ENCODE data around the gene APOC1.
A peak's percentile ranks its signal among the peaks of the same experiment; 100 is the strongest.

The APOC1 gene

DNA sequence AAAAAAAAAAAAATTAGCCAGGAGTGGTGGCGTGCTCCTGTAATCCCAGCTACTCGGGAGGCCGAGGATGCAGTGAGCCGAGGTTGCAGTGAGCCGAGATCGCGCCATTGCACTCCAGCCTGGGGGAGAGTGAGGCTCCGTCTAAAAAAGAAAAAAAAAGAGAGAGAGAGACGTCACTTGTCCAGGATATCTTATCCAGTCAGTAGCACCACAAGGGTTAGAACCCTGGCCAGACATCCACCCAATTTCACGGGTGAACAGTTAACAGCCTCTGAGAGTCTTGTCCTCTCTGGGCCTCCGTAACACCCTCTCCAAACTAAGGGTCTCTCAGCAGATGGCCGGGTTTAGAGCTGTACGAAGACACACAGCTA lies 39.9 kb downstream of the APOC1 start:
- no peak for DNase-seq (ENCODE audit: low read depth)
- H3K4me3 ChIP-seq (ENCODE audit: low read depth, low read length): peak overlapping the region; percentile 80
- TF ChIP-seq, protein P1, sequence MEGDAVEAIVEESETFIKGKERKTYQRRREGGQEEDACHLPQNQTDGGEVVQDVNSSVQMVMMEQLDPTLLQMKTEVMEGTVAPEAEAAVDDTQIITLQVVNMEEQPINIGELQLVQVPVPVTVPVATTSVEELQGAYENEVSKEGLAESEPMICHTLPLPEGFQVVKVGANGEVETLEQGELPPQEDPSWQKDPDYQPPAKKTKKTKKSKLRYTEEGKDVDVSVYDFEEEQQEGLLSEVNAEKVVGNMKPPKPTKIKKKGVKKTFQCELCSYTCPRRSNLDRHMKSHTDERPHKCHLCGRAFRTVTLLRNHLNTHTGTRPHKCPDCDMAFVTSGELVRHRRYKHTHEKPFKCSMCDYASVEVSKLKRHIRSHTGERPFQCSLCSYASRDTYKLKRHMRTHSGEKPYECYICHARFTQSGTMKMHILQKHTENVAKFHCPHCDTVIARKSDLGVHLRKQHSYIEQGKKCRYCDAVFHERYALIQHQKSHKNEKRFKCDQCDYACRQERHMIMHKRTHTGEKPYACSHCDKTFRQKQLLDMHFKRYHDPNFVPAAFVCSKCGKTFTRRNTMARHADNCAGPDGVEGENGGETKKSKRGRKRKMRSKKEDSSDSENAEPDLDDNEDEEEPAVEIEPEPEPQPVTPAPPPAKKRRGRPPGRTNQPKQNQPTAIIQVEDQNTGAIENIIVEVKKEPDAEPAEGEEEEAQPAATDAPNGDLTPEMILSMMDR (IDR thresholded peaks at IDR 0.05; ENCODE audit: control insufficient read depth, extremely low read depth, insufficient read depth): no peak

DNA sequence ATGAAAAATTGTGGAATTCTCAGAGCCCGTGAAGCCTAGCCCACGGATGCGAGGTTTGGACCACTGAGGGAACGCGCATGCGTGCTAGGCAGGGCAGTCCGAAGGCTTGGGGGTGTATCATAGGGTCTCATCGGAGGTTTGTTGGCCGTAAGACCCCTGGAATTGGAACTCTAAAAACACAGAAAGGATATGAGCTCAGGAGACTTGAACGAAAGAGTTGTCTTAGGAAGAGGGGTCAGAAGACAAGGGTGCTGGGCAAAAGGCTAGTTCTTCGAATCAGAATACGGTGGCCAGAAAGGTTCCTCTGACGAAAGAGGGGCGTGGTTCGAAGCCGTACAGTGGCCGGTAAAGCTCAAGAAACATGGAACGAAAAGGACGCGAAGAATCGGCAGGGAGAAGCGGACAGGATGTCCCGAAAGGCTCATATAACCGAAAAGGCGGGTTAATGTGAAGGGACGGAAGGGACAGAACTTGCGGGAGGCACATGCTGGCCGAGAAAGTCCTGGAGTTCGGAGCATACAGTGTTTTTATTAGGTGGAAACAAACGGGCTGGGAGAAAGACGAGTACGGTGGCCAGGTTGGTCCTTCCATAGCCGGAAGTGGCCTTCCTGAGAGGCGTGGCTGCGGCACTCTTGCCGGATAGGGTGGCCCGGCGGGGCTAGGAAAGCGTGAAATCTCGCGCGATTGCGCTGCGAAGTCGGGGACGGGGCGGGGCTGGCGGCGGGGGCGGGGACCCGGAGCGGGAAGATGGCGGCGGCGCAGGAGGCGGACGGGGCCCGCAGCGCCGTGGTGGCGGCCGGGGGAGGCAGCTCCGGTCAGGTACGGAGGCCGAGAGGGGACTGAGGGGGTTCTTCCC lies 40.5 kb downstream of the APOC1 start, which contains the start of gene CLPTM1:
Gene CLPTM1, plus strand, starts transcription at position 732 of the 856 bp plus-strand sequence. Its CDS starts 16 bp downstream, at position 748.
- peak within 1 kb of the TSS; percentile 80 for H3K4me3 ChIP-seq (ENCODE audit: low read depth, low read length)
- TF ChIP-seq, protein P1 (IDR thresholded peaks at IDR 0.05; ENCODE audit: control insufficient read depth, extremely low read depth, insufficient read depth): no peak
- peak; percentile 73 for DNase-seq (ENCODE audit: low read depth)

- no peak for DNase-seq (ENCODE audit: low read depth)
- TF ChIP-seq, protein P1 (IDR thresholded peaks at IDR 0.05; ENCODE audit: control insufficient read depth, extremely low read depth, insufficient read depth): no peak
Measured at GRCh38 chr19:44955505-44956439, 41.4 kb downstream of the APOC1 start.

GRCh38 chr19:44957526-44957925 lies 43.1 kb downstream of the APOC1 start:
- TF ChIP-seq, protein P1 (IDR thresholded peaks at IDR 0.05; ENCODE audit: control insufficient read depth, extremely low read depth, insufficient read depth): no peak
- no peak for DNase-seq (ENCODE audit: low read depth)
- H3K4me3 ChIP-seq (ENCODE audit: low read depth, low read length): no peak overlapping the region

More at GRCh38 chr19:44955505-44956439, 41.4 kb downstream of the APOC1 start:
- H3K4me3 ChIP-seq (ENCODE audit: low read depth, low read length): peak overlapping the region; percentile 80

DNA sequence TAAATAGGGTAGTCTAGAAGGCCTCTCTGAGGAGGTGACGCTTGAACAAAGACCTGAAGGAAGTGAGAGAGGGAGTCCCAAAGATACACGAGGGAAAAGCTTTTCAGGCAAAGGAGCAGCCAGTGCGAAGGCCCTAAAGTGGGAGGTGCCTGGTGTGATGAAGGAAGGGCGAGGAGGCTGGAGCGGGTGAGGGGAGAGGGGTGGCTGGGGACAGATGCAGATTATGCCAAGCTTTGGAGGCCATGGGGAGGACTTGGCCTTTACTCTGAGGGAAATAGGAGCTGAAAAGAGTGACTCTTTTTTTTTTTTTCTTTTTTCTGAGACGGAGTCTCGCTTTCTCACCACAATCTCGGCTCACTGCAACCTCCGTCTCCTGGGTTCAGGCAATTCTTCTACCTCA lies 43.7 kb downstream of the APOC1 start:
- TF ChIP-seq, protein P1 (IDR thresholded peaks at IDR 0.05; ENCODE audit: control insufficient read depth, extremely low read depth, insufficient read depth): no peak
- H3K4me3 ChIP-seq (ENCODE audit: low read depth, low read length): no peak overlapping the region
- DNase-seq (ENCODE audit: low read depth): no peak

DNA sequence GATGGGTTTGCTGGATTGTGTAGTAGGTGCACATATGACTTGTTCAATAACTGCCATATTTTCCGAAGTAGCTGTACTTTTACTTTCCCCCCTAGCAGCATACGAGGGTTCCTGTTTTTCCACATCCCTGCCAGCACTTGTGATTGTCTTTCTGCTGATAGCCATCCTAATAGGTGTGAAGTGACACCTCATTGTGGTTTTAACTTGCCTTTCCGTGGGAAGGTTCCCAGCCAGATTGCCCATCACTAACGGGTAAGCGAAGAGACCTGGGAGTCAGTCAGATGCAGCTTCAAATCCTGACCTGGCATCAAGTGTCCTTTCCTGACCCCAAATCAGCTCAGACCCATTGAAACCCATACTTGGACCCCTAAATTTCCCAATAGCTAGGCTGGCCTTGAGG lies 45.3 kb downstream of the APOC1 start:
- TF ChIP-seq, protein P1 (IDR thresholded peaks at IDR 0.05; ENCODE audit: control insufficient read depth, extremely low read depth, insufficient read depth): no peak
- no peak for DNase-seq (ENCODE audit: low read depth)
- no peak overlapping the region for H3K4me3 ChIP-seq (ENCODE audit: low read depth, low read length)

All from LNCaP clone FGC (cell line).